Nephron progenitor cell (in vitro differentiated cells): ENCODE data around the gene NBR1.
"Not testable (repeated sequence)": the region's sequence is repeated elsewhere in the genome, so short reads cannot be mapped to it uniquely, and the experiment has no call there.

ENCODE experiments used
- DNase-seq: peaks from one replicate; pipeline ENCODE4 v3.0.0; 2021
- H3K27ac Mint-ChIP-seq: 2 replicates; pipeline ENCODE4 v1.8.0; 2021; ENCODE audit warnings: mild to moderate bottlenecking, moderate library complexity, mixed read lengths
- H3K27me3 Mint-ChIP-seq: 2 replicates; pipeline ENCODE4 v1.8.0; 2021; ENCODE audit warnings: mild to moderate bottlenecking, low read depth, mixed read lengths; ENCODE audit not compliant: poor library complexity
- H3K36me3 Mint-ChIP-seq: 2 replicates; pipeline ENCODE4 v1.8.0; 2021; ENCODE audit warnings: low read depth, mixed read lengths
- H3K4me1 Mint-ChIP-seq: 2 replicates; pipeline ENCODE4 v1.8.0; 2021; ENCODE audit warnings: mixed read lengths
- H3K4me3 Mint-ChIP-seq: 2 replicates; pipeline ENCODE4 v1.8.0; 2021; ENCODE audit warnings: mild to moderate bottlenecking, moderate library complexity, mixed read lengths
- H3K9me3 Mint-ChIP-seq: 2 replicates; pipeline ENCODE4 v1.8.0; 2021; ENCODE audit warnings: mild to moderate bottlenecking, moderate library complexity, mixed read lengths
- CTCF ChIP-seq: fragments of 200-600 bp; sonication (generic); IDR thresholded peaks from 2 replicates; pipeline ENCODE4 v1.5.0; 2021; ENCODE audit warnings: antibody characterized with exemption

NBR1 gene

DNA sequence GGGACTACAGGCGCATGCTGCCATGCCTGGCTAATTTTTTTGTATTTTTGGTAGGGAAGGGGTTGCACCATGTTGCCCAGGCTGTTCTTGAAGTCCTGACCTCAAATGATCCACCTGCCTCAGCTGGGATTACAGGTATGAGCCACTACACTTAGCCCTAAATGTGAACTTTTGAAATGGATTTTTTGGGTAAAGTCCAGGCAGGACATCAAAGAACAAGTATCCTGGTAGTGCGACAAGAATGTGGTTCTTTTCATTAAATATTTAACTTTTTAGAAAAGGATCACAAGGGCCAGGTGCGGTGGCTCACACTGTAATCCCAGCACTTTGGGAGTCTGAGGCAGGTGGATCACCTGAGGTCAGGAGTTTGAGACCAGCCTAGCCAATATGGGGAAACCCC lies 15.3 kb upstream of the NBR1 start:
- Mint-ChIP-seq H3K27me3 (peaks cover 5% of the 10 kb centered on the region), H3K4me1 (no peaks in the 10 kb centered on the region), H3K27ac (no peak overlapping the region), H3K4me3 (no peak overlapping the region), H3K36me3 (peaks cover 36% of the 10 kb centered on the region), H3K9me3 (peaks cover 13% of the 10 kb centered on the region)
- DNase-seq, result no peak
- no peak for TF ChIP-seq CTCF

DNA sequence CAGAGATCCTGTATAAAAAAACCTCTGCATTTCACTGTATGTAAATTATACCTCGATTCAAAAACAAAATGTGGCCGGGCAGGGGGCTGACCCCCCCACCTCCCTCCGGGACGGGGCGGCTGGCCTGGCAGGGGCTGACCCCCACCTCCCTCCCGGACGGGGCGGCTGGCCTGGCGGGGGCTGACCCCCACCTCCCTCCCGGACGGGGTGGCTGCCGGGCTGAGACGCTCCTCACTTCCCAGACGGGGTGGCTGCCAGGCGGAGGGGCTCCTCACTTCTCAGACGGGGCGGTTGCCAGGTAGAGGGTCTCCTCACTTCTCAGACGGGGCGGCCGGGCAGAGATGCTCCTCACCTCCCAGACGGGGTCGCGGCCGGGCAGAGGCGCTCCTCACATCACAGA lies 11.8 kb upstream of the NBR1 start:
- H3K4me3 Mint-ChIP-seq, H3K27ac Mint-ChIP-seq: not testable (repeated sequence)

GRCh38 chr17:43159957-43160356 lies 11.1 kb upstream of the NBR1 start:
- not testable (repeated sequence) for H3K9me3 Mint-ChIP-seq
- peaks cover 23% of the 10 kb centered on the region for H3K36me3 Mint-ChIP-seq

More for the DNA sequence above, 11.8 kb upstream of the NBR1 start:
- not testable (repeated sequence) for H3K27me3 Mint-ChIP-seq, H3K4me1 Mint-ChIP-seq, H3K9me3 Mint-ChIP-seq, DNase-seq
- peaks cover 26% of the 10 kb centered on the region for H3K36me3 Mint-ChIP-seq

GRCh38 chr17:43165971-43166370 lies 5.0 kb upstream of the NBR1 start:
- not testable (repeated sequence) for H3K27me3 Mint-ChIP-seq, H3K27ac Mint-ChIP-seq, H3K9me3 Mint-ChIP-seq, H3K4me1 Mint-ChIP-seq, H3K4me3 Mint-ChIP-seq, DNase-seq
- H3K36me3 Mint-ChIP-seq, result peaks cover 17% of the 10 kb centered on the region

More at GRCh38 chr17:43159957-43160356, 11.1 kb upstream of the NBR1 start:
- not testable (repeated sequence) for H3K4me1 Mint-ChIP-seq, H3K27ac Mint-ChIP-seq, DNase-seq, H3K4me3 Mint-ChIP-seq, H3K27me3 Mint-ChIP-seq

DNA sequence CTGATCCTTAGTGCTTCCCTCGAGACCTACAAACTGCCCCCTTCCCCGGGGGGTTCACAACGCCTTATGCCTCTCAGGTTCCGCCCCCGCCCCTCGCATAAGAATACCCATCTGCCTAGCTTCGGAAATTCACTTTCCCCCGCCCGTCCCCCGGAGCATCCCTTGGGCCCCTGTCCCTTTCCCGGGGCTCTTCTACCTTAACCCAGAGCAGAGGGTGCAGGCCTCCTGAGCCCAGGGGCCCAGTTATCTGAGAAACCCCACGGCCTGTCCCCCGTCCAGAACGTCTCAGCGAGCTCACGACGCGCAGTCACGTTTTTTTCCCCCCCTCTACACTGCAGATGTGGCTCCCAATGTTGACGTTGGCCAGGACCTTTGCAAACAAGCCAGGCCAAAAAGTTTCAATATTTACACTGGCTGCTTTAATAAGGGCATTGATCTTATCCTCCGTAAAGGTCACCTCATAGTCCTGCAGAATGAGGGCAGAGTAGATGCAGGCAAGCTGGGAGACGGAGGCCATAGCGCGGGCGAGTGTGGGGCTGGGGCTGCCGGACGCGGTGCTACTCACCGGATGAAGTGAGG lies 1.4 kb upstream of the NBR1 start:
- peak; percentile 35 for DNase-seq
- no peak for TF ChIP-seq CTCF
- Mint-ChIP-seq H3K9me3 (no peaks in the 10 kb centered on the region), H3K36me3 (peaks cover 11% of the 10 kb centered on the region), H3K27ac (no peak overlapping the region), H3K27me3 (no peaks in the 10 kb centered on the region), H3K4me3 (no peak overlapping the region), H3K4me1 (peaks cover 7% of the 10 kb centered on the region)

- DNase-seq, result peak; percentile 71
- Mint-ChIP-seq H3K27ac (no peak overlapping the region), H3K9me3 (no peaks in the 10 kb centered on the region), H3K36me3 (peaks cover 12% of the 10 kb centered on the region), H3K4me1 (peaks cover 8% of the 10 kb centered on the region), H3K27me3 (no peaks in the 10 kb centered on the region), H3K4me3 (no peak overlapping the region)
- no peak for TF ChIP-seq CTCF
These were observed 761 bp upstream of the NBR1 start for GRCh38 chr17:43170140-43170765.

DNA sequence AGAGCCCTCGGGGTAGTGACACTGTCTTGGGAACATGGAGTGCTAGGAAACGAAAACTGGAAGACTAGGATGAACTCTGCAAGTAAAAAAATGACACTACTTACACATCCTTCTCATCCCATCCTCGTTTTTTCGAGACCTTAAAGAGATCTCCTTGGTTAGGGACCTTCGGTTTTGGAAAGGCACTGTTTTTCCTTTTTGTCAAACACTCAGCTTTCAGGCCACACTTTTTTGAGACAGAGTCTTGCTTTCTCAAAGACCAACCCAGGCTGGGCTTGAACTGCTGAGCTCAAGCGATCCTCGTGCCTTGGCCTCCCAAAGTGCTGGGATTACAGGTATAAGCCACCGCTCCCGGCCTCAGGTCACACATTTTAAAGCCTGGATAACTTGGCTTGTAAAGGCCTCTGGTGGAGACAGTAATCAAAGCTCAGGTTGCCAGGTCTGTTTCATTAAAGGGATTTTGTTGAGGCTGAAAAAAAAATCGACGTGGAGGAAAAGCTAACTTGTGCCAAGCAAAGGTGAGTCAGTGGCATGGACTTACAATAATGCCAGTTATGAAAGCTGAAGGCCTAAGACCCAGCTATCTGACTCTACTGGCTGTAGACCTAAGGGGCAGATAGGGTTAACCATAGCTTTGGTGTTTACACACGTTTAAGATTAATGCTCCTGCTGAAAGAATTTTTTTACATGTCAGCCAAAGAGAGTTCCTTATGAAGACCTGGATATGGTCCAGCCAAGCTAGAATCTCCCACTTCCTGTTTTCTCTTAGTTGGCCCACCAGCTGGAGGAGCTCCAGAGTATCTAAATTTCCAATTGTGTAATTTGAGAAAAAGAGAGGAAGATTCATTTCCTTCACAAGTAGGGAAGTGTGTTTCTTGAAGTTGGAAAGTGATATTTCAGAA lies 823 bp downstream of the NBR1 start:
- Mint-ChIP-seq H3K4me3 (no peak overlapping the region), H3K4me1 (peaks cover 14% of the 10 kb centered on the region), H3K27me3 (no peaks in the 10 kb centered on the region), H3K27ac (peak overlapping the region; percentile 47), H3K36me3 (peaks cover 20% of the 10 kb centered on the region), H3K9me3 (no peaks in the 10 kb centered on the region)
- no peak for TF ChIP-seq CTCF
- no peak for DNase-seq
